Thyroid gland (tissue), 4 donors: ENCODE data around the gene FAM136A. TPM values are rescaled to one million over a fixed set of nuclear protein-coding genes. Genes with fewer than 3 reads are reported as not detected.

ENCODE experiments used
- DNase-seq, 2 donors: peaks; one replicate each; pipeline ENCODE4 v3.0.0-alpha.2; 2019
- H3K27ac ChIP-seq, 3 donors: fragments of 200-600 bp; sonication (generic); 1 replicate in 2 of 3; 2 replicates in 1 of 3; pipeline ENCODE4 v1.5.1; 2016 to 2019; ENCODE audit warnings: mild to moderate bottlenecking in 1 of 3, moderate library complexity in 1 of 3
- H3K27me3 ChIP-seq: fragments of 200-600 bp; sonication (generic); one replicate; pipeline ENCODE4 v1.5.1; 2019
- H3K36me3 ChIP-seq, 2 donors: fragments of 200-600 bp; sonication (generic); one replicate each; pipeline ENCODE4 v1.5.1; 2016 to 2019
- H3K4me1 ChIP-seq, 2 donors: fragments of 200-600 bp; sonication (generic); one replicate each; pipeline ENCODE4 v1.5.1; 2017 to 2019
- H3K4me3 ChIP-seq, 3 donors: fragments of 200-600 bp; sonication (generic); replicated peaks in 1 of 3; 1 replicate in 2 of 3; 2 replicates in 1 of 3; pipeline ENCODE4 v1.5.1; 2016; ENCODE audit warnings: mild to moderate bottlenecking in 1 of 3
- H3K9me3 ChIP-seq: fragments of 200-600 bp; sonication (generic); one replicate; pipeline ENCODE4 v1.5.1; 2017
- POLR2A ChIP-seq, 2 donors: fragments of 450-650 bp; IDR thresholded peaks; one replicate each; pipeline ENCODE4 v1.6.1; 2017; ENCODE audit warnings: antibody characterized with exemption in 2 of 2, mild to moderate bottlenecking in 2 of 2, moderate library complexity in 1 of 2
- WGBS, 2 donors: methylation state at CpG; one replicate each; pipeline ENCODE4 v1.1.5; 2017; 5-methylcytosine and 5-hydroxymethylcytosine counted together
- intact Hi-C: fragments of 100-400 bp; cut with DNase I; formaldehyde crosslinking; loops from one replicate; pipeline ENCODE4 v1.15.1; 2023
- total RNA-seq, 4 donors: library from RNA; depleted of rRNA; stranded (reverse); fragments of >200 nt; gene quantifications; one replicate each; pipeline ENCODE4 v1.2.3, GENCODE V29; 2016
- TF ChIP-seq, protein P1 (sequence below), 6 experiments: fragments of 200-600 bp in 3 of 6; fragments of 450-650 bp in 3 of 6; sonication (generic) in 3 of 6; IDR thresholded peaks; one replicate each; pipeline ENCODE4 v1.5.1; 2016 to 2019; ENCODE audit warnings: antibody characterized with exemption in 6 of 6, mild to moderate bottlenecking in 2 of 6, inconsistent platforms in 1 of 6, moderate library complexity in 1 of 6

FAM136A gene
- 10 to 100 TPM; 20.5 to 47.3 (median 39.4) TPM for total RNA-seq

DNA sequence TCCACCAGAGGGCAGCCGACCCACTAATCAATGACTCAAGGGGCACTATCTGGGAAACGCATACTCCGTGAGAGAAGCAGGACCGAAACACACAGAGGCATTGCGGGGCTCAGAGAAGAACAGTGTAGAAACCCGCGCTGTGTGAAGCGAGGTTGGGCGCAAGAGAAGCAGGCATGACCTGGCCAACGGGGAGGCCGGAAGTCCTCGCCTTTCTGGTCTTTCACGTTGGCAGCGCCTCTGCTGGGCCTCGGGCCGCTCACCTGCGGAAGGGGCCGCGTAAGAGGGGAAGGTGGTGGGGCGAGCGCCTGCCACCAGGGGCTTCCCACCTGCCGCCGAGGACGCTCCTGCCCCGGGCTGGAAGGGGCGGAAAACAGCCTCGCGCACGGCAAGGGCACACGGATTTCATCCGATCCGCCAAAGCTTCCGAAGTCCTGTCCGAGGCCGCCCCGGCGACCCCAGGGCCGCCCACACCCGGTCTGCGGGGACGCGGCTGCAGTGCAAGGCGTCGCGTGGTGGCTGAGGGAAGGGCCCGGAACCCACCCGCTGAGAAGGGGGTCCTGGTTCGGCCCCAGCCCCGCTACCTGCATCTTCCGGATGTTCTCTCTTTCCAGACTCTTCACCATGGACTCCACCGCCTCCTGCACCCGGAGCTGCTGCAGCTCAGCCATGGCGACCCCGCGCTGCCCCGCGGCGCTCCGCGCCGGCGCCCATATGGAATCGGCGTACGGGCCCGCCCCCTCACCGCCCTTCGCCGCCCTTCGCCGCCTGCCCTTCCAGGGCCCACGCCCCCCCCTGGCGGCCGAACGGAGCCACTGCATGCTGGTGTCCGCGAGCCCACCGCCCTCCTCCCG lies at the start of gene FAM136A:
Gene FAM136A (minus strand): TSS at position 724 of the 851 bp plus-strand sequence. CDS start 56 bp downstream, at position 668.
- TF ChIP-seq, protein P1, sequence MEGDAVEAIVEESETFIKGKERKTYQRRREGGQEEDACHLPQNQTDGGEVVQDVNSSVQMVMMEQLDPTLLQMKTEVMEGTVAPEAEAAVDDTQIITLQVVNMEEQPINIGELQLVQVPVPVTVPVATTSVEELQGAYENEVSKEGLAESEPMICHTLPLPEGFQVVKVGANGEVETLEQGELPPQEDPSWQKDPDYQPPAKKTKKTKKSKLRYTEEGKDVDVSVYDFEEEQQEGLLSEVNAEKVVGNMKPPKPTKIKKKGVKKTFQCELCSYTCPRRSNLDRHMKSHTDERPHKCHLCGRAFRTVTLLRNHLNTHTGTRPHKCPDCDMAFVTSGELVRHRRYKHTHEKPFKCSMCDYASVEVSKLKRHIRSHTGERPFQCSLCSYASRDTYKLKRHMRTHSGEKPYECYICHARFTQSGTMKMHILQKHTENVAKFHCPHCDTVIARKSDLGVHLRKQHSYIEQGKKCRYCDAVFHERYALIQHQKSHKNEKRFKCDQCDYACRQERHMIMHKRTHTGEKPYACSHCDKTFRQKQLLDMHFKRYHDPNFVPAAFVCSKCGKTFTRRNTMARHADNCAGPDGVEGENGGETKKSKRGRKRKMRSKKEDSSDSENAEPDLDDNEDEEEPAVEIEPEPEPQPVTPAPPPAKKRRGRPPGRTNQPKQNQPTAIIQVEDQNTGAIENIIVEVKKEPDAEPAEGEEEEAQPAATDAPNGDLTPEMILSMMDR (IDR thresholded peaks at IDR 0.05) = peak; percentile 57 to 99 (median 97)
- peak in 1 of 2 donors; percentile 65 for TF ChIP-seq POLR2A (IDR thresholded peaks at IDR 0.05)
- peak within 1 kb of the TSS; percentile 60 to 96 (median 72) for H3K4me3 ChIP-seq
- H3K36me3 ChIP-seq = peaks cover 5 to 16% of the 10 kb centered on the region in 2 donors
- peak; percentile 83 to 88 for DNase-seq
- H3K4me1 ChIP-seq = peaks cover 0 to 12% of the 10 kb centered on the region in 2 donors
- H3K9me3 ChIP-seq = no peaks in the 10 kb centered on the region
- H3K27me3 ChIP-seq = no peaks in the 10 kb centered on the region
- 0% methylated on average over 9 to 28 of the region's 79 CpGs for WGBS, 2 donors
- H3K27ac ChIP-seq = peak within 1 kb of the TSS; percentile 68 to 82 (median 81)
- intact Hi-C loops = loop anchor here (10.0 kb wide), 1 partner anchor 343 kb away; no protein-coding TSS in a partner anchor

DNA sequence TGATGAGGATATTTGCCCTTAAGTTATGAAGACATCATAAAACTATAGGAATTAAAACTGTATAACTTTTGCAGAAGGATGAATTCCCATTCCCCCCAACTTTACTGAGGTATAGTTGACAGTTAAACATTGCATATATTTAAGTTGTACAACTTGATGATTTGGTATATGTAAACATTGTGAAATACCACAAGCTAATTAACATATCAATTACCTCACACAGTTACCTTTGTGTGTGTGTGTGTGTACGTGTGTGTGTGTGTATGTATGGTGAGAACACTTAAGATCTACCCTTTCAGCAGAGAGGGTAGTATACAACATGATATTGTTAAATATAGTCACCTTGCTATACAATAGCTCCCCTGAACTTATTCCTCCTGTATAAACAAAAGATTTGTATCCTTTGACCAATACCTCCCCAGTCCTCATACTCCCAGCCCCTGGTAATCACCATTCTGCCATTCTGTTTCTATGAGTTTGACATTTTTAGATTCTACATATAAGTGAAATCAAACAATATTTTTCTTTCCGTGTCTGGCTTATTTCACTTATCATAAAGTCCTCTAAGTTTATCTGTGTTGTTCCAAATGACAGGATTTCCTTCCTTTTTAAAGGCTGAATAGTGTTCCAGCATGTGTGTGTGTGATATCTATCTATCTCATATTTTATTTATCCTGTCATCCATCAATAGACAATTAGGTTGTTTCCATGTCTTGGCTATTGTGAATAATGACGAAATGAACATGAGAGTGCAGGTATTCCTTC lies 48.2 kb upstream of the FAM136A start:
- Histone ChIP-seq H3K4me3 (no peak overlapping the region), H3K27me3 (no peaks in the 10 kb centered on the region), H3K36me3 (no peaks in the 10 kb centered on the region), H3K9me3 (no peaks in the 10 kb centered on the region), H3K4me1 (no peaks in the 10 kb centered on the region), H3K27ac (no peak overlapping the region)
- no peak for DNase-seq
- intact Hi-C loops = loop anchor here (10.0 kb wide), 1 partner anchor 295 kb away; no protein-coding TSS in a partner anchor
- WGBS, 2 donors = 59 to 85% methylated on average over 3 of the region's 3 CpGs
- TF ChIP-seq, protein P1 (IDR thresholded peaks at IDR 0.05) = no peak
- no peak for TF ChIP-seq POLR2A (IDR thresholded peaks at IDR 0.05)

- H3K4me3 ChIP-seq = no peak overlapping the region
- no peak for DNase-seq
- no peaks in the 10 kb centered on the region for H3K36me3 ChIP-seq
- WGBS, 2 donors = 70 to 82% methylated on average over 1 of the region's 1 CpG
- no peaks in the 10 kb centered on the region for H3K27me3 ChIP-seq
- no peak for TF ChIP-seq POLR2A (IDR thresholded peaks at IDR 0.05)
- TF ChIP-seq, protein P1 (IDR thresholded peaks at IDR 0.05) = no peak
- no peaks in the 10 kb centered on the region for H3K4me1 ChIP-seq
- intact Hi-C loops = loop anchor here (10.0 kb wide), 1 partner anchor 297 kb away; no protein-coding TSS in a partner anchor
- no peaks in the 10 kb centered on the region for H3K9me3 ChIP-seq
- no peak overlapping the region for H3K27ac ChIP-seq
Measured at GRCh38 chr2:70347831-70348230, 46.0 kb upstream of the FAM136A start.

- Histone ChIP-seq H3K27me3 (no peaks in the 10 kb centered on the region), H3K4me3 (no peak overlapping the region), H3K9me3 (no peaks in the 10 kb centered on the region), H3K27ac (no peak overlapping the region), H3K36me3 (no peaks in the 10 kb centered on the region), H3K4me1 (no peaks in the 10 kb centered on the region)
- intact Hi-C loops = loop anchor here (5.0 to 10.0 kb wide), 2 partner anchors 273 to 301 kb away; no protein-coding TSS in a partner anchor
- no peak for DNase-seq
- 30 to 71% methylated on average over 1 of the region's 1 CpG for WGBS, 2 donors
- TF ChIP-seq, protein P1 (IDR thresholded peaks at IDR 0.05) = no peak
- no peak for TF ChIP-seq POLR2A (IDR thresholded peaks at IDR 0.05)
Measured at GRCh38 chr2:70344195-70344594, 42.3 kb upstream of the FAM136A start.
